ENCODE data around the gene CSPG4. TPM values are rescaled to one million over a fixed set of nuclear protein-coding genes. Genes with fewer than 3 reads are reported as not detected.
"Not testable (repeated sequence)": the region's sequence is repeated elsewhere in the genome, so short reads cannot be mapped to it uniquely, and the experiment has no call there.

Gene CSPG4
- total and polyA plus RNA-seq, 9 of the 15 experiments (the other 6 are each of a cell fraction or from before 2014, with no cell fraction given) = under 0.01 to 0.07 (median 0.04) TPM; not detected in 5

DNA sequence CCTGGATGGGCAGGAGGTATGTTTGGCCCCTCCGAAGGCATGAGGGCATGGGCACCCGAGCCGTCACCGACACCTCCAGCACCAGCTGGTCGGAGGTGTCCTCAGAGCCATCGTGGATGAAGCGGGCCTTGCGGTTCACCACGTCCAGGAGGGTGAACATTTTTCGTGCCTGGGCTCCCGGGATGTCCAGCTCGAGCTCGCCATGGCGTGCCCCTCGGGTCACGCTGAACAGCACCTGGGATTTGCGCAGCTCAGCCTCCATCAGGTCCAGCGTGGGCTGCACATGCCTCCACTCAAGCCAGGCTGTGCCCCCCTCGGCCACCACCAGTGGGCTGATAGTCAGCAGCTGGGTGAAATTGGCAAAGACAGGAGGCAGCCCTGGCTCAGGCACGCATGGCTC lies 23.2 kb downstream of the CSPG4 start:
- H3K27ac ChIP-seq (ENCODE audit: extremely low read depth, low read depth, low read length); ATAC-seq; H3K36me3 ChIP-seq (ENCODE audit: control insufficient read depth, insufficient read depth, low read length); H3K4me3 ChIP-seq; H3K27me3 ChIP-seq (ENCODE audit: control insufficient read depth in 2 of 2, insufficient read depth in 2 of 2, low read length in 2 of 2); BruUV-seq (replicated peaks); H3K9ac ChIP-seq (ENCODE audit: insufficient read depth in 1 of 2, low read depth in 2 of 2, low read length in 2 of 2); H2AFZ ChIP-seq (ENCODE audit: low read depth, low read length); H3K79me2 ChIP-seq (ENCODE audit: control insufficient read depth, insufficient read depth, low read length); POLR2A ChIA-PET; H3K9me3 ChIP-seq (replicated peaks; ENCODE audit: control insufficient read depth, insufficient read depth, low read depth, low read length); FAIRE-seq; H3K4me2 ChIP-seq (ENCODE audit: insufficient read depth, low read length); CTCF ChIA-PET (ENCODE audit: low intra/inter-chr PET ratio); H3K9me1 ChIP-seq (ENCODE audit: control insufficient read depth, insufficient read depth, low read length); DNase-seq (ENCODE audit: extremely low read depth in 1 of 4, low spot score in 3 of 4): not testable (repeated sequence)
- Histone ChIP-seq H4K20me1 (replicated peaks; ENCODE audit: control insufficient read depth, insufficient read depth, low read length) (peaks cover 10% of the 10 kb centered on the region; the same call in 1 of the 2 replicates), H3K4me1 (replicated peaks in 1 of 2; ENCODE audit: control insufficient read depth in 2 of 2, insufficient read depth in 2 of 2, low read length in 2 of 2) (peaks cover 9 to 40% of the 10 kb centered on the region in 2 experiments; a peak in 4 of 5 replicates)
- 34% methylated on average over 18 of the region's 20 CpGs for WGBS (ENCODE audit: insufficient coverage, low coverage, missing lambda C conversion rate)
- in situ Hi-C loops (cut with MboI) (loop anchor here (5.0 kb wide), 3 partner anchors 43 to 238 kb away; no protein-coding TSS in a partner anchor), intact Hi-C loops (cut with micrococcal nuclease) (loop anchor here (10.0 kb wide), 1 partner anchor 235 kb away; no protein-coding TSS in a partner anchor)

DNA sequence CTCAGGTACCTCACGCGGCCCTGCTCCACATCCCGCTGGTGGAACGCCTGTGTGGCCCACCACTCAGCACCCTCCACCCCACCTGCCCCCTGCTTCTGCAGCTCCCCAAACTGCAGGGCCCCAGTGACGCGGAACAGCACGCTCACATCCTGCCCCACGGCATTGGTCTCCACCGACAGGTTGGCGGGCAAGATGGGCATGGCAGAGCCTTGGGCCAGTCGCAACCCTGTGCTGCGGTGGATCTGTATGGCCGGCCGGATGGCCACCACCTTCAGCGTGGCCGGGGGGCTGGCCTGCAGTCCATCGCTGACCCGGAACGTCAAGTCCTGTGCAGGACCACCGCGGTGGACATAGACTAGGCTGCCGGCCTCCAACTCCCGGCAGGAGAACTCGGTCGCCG lies 23.8 kb downstream of the CSPG4 start:
- no TSS peak for BruUV-seq (replicated peaks)
- in situ Hi-C loops (cut with MboI) = loop anchor here (5.0 kb wide), 3 partner anchors 43 to 238 kb away; no protein-coding TSS in a partner anchor
- TF ChIP-seq ZNF785 (CRISPR knock-in tag; IDR thresholded peaks at IDR 0.05) (no peak), KDM4B (IDR thresholded peaks at IDR 0.05; ENCODE audit: borderline replicate concordance in 2 of 2, low read depth in 1 of 2) (no peak), E2F3 (CRISPR knock-in tag; IDR thresholded peaks at IDR 0.05) (no peak), ZNF764 (CRISPR knock-in tag; IDR thresholded peaks at IDR 0.05; ENCODE audit: low read depth) (no peak), SIRT6 (IDR thresholded peaks at IDR 0.05; ENCODE audit: low read depth, low read length) (no peak), LEF1 (IDR thresholded peaks at IDR 0.05) (no peak), ZNF133 (CRISPR knock-in tag; IDR thresholded peaks at IDR 0.05) (no peak), NR1H2 (CRISPR knock-in tag; IDR thresholded peaks at IDR 0.05) (no peak), TGIF2 (CRISPR knock-in tag; IDR thresholded peaks at IDR 0.05) (no peak)
- TF ChIP-seq, protein P1, sequence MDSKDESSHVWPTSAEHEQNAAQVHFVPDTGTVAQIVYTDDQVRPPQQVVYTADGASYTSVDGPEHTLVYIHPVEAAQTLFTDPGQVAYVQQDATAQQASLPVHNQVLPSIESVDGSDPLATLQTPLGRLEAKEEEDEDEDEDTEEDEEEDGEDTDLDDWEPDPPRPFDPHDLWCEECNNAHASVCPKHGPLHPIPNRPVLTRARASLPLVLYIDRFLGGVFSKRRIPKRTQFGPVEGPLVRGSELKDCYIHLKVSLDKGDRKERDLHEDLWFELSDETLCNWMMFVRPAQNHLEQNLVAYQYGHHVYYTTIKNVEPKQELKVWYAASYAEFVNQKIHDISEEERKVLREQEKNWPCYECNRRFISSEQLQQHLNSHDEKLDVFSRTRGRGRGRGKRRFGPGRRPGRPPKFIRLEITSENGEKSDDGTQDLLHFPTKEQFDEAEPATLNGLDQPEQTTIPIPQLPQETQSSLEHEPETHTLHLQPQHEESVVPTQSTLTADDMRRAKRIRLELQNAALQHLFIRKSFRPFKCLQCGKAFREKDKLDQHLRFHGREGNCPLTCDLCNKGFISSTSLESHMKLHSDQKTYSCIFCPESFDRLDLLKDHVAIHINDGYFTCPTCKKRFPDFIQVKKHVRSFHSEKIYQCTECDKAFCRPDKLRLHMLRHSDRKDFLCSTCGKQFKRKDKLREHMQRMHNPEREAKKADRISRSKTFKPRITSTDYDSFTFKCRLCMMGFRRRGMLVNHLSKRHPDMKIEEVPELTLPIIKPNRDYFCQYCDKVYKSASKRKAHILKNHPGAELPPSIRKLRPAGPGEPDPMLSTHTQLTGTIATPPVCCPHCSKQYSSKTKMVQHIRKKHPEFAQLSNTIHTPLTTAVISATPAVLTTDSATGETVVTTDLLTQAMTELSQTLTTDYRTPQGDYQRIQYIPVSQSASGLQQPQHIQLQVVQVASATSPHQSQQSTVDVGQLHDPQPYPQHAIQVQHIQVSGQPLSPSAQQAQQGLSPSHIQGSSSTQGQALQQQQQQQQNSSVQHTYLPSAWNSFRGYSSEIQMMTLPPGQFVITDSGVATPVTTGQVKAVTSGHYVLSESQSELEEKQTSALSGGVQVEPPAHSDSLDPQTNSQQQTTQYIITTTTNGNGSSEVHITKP (IDR thresholded peaks at IDR 0.05; ENCODE audit: partially characterized antibody) = no peak
- TF ChIP-seq, protein P2, sequence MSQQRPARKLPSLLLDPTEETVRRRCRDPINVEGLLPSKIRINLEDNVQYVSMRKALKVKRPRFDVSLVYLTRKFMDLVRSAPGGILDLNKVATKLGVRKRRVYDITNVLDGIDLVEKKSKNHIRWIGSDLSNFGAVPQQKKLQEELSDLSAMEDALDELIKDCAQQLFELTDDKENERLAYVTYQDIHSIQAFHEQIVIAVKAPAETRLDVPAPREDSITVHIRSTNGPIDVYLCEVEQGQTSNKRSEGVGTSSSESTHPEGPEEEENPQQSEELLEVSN (IDR thresholded peaks at IDR 0.05; ENCODE audit: borderline replicate concordance in 1 of 2, extremely low read depth in 1 of 2, insufficient read depth in 1 of 2, insufficient read length in 1 of 2, low read depth in 1 of 2, low read length in 1 of 2, poor library complexity in 1 of 2, severe bottlenecking in 1 of 2) = no peak

More for the DNA sequence above, 23.8 kb downstream of the CSPG4 start:
- 64% methylated on average over 13 of the region's 26 CpGs for WGBS (ENCODE audit: insufficient coverage, low coverage, missing lambda C conversion rate)
- Histone ChIP-seq H3K27ac (ENCODE audit: extremely low read depth, low read depth, low read length) (no peak overlapping the region), H2AFZ (ENCODE audit: low read depth, low read length) (no peak overlapping the region), H3K36me3 (ENCODE audit: control insufficient read depth, insufficient read depth, low read length) (no peaks in the 10 kb centered on the region), H4K20me1 (replicated peaks; ENCODE audit: control insufficient read depth, insufficient read depth, low read length) (peaks cover 6% of the 10 kb centered on the region; the same call in 1 of the 2 replicates), H3K4me3 (no peak overlapping the region), H3K9me1 (ENCODE audit: control insufficient read depth, insufficient read depth, low read length) (no peaks in the 10 kb centered on the region), H3K9ac (ENCODE audit: insufficient read depth in 1 of 2, low read depth in 2 of 2, low read length in 2 of 2) (no peak overlapping the region), H3K4me2 (ENCODE audit: insufficient read depth, low read length) (no peak overlapping the region), H3K27me3 (ENCODE audit: control insufficient read depth in 2 of 2, insufficient read depth in 2 of 2, low read length in 2 of 2) (peaks cover 0 to 5% of the 10 kb centered on the region in 2 experiments; a peak in 1 of 5 replicates), H3K9me3 (replicated peaks; ENCODE audit: control insufficient read depth, insufficient read depth, low read depth, low read length) (no peaks in the 10 kb centered on the region), H3K79me2 (ENCODE audit: control insufficient read depth, insufficient read depth, low read length) (no peaks in the 10 kb centered on the region), H3K4me1 (replicated peaks in 1 of 2; ENCODE audit: control insufficient read depth in 2 of 2, insufficient read depth in 2 of 2, low read length in 2 of 2) (peaks cover 4 to 34% of the 10 kb centered on the region in 2 experiments; a peak in 4 of 5 replicates)
- FAIRE-seq (no peak), ATAC-seq (no peak), DNase-seq (ENCODE audit: extremely low read depth in 1 of 4, low spot score in 3 of 4) (no peak)
- ChIA-PET POLR2A (no interaction called here), CTCF (ENCODE audit: low intra/inter-chr PET ratio) (no interaction called here)
- intact Hi-C loops (cut with micrococcal nuclease) = loop anchor here (10.0 kb wide), 1 partner anchor 236 kb away; no protein-coding TSS in a partner anchor
